Superior temporal gyrus (tissue), 1 donor: ENCODE results near the gene NBPF12.
"Not testable (repeated sequence)": the region's sequence is repeated elsewhere in the genome, so short reads cannot be mapped to it uniquely, and the experiment has no call there.

Experiments used
- DNase-seq: peaks from one replicate; pipeline ENCODE4 v3.0.0-alpha.2; 2016; ENCODE audit errors: extremely low spot score

The NBPF12 gene

DNA sequence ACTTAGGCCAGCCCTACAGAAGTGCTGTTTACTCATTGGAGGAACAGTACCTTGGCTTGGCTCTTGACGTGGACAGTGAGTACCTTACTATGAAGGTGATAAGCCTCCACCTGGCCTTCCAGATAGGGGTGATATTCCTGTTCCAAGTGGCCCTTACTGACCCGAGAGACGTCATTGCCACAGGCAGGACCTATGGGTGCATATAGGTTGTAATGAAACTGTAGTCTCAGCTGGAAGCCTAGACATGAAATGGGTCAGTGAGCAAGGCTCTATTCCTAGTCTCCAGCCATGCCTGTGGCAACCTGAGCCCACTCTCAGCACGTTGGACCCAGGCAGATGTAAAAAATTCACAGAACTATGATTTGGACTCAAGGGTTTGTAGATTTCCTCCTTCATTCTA, 48.3 kb downstream of the NBPF12 start:
- DNase-seq: not testable (repeated sequence)

DNA sequence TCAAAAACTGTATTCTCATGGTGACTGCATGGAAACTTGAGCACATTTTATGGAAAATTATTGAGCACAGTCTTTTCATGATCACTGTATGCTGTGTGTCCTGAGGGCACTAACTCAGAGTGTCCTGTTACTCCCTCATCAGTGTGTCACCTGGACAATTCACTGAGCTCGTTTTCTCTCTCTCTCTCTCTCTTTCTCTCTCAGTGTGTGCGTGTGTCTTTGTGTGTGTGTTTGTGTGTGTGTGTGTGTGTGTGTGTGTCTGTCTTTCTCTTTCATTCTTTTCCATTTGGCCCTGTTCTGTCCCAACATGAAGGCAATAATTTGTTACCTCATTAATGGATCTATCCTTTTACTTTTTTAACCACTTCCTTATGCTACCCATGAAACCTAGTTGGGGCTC, 49.4 kb downstream of the NBPF12 start:
- not testable (repeated sequence) for DNase-seq

GRCh38 chr1:146989455-146989854, 51.3 kb downstream of the NBPF12 start:
- not testable (repeated sequence) for DNase-seq

GRCh38 chr1:147008495-147008894, 70.4 kb downstream of the NBPF12 start:
- not testable (repeated sequence) for DNase-seq

- not testable (repeated sequence) for DNase-seq
Measured at GRCh38 chr1:147026975-147027374, 88.9 kb downstream of the NBPF12 start.

GRCh38 chr1:147030066-147030653, 92.0 kb downstream of the NBPF12 start:
- not testable (repeated sequence) for DNase-seq

GRCh38 chr1:147039916-147040315, 101.8 kb downstream of the NBPF12 start:
- no peak for DNase-seq

DNA sequence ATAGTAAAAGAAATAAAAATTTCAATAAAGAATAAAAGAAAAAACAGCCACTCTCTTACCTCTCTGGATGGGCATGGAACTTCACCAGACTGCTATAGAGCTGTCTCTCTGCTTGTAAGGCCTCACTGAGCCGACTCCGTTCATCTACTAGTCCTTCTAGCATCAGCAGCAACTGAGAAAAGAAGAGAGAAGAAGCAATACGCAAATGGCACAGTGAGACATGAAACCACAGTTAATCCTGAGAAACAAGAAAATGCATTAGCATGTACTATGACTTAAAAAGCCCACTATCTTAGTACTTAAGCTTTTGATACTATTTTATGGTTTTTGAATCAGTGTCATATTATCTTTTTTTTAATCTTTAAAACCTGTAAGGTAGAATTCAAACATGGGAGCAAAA, 104.8 kb downstream of the NBPF12 start:
- not testable (repeated sequence) for DNase-seq

- DNase-seq: not testable (repeated sequence)
Measured at GRCh38 chr1:147044511-147044910, 106.4 kb downstream of the NBPF12 start.
